Head of caudate nucleus (tissue), 42 donors: ENCODE measurements around the gene DNAH11.
A peak's percentile ranks its signal among the peaks of the same experiment; 100 is the strongest.

Source experiments
- DNase-seq, 42 donors: peaks; one replicate each; pipeline versions ENCODE4 v3.0.0 to v3.0.0-alpha.2; 2020 to 2021; ENCODE audit warnings: mixed read lengths in 7 of 42
- intact Hi-C: fragments of 100-400 bp; cut with DNase I; formaldehyde crosslinking; loops from one replicate; pipeline ENCODE4 v1.15.0; 2022

Gene DNAH11

DNA sequence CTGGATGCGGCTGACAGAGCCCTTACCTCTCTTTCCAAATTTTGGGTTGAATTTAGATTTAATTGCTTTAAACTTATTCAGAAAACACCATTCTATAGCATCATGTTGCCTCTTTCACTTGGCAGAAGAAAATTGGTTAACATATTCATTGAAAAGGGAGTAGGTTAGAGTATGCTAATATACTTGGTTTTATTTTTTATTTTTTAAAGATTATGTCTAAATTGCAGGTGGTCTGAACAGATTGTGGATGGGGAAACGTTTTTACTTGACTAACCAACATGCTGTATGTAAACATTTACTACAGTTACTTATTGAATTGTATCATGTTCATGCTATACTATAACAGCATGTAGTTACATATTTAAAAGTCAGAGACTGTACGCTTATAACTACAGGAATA is 65.6 kb downstream of the DNAH11 start:
- intact Hi-C loops = no loop called here
- DNase-seq = no peak

DNA sequence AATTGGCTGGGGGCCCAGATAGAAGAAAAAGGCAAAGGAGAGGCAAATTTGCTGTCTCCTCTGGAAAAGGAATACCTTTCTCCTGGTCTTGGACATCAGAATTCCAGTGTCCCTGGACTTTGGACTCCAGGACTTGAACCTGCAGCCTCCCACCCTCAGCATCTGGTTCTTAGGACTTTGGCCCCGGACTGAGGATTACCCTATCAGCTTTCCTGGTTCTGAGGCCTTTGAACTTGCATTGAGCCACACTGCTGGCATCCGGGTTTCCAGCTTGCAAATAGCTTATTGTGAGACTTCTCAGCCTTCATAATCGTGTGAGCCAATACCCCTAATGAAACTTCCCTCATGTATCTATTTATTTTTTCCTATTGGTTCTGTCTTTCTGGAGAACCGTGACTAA is 68.3 kb downstream of the DNAH11 start:
- intact Hi-C loops = no loop called here
- DNase-seq = no peak

DNA sequence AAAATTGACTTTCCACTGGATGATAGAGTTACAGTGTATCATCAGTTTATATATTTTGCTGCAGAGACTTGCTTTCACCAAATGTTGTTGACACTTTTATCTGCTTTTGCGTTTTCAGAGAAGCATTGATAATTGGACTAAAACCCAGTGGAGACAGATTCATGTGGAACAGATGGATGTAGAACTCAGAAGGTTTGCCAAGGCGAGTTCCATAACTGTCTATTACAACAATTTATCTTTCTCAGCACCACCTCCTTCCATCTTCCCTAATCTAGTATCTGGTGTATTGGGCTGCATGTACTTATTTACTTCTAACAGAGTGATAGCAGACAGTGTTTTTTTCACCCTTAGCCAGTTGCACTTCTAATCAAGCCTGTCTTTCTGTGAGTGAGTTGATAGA is 73.3 kb downstream of the DNAH11 start:
- intact Hi-C loops = no loop called here
- no peak for DNase-seq

GRCh38 chr7:21616796-21617436 is 74.1 kb downstream of the DNAH11 start:
- intact Hi-C loops = no loop called here

GRCh38 chr7:21617513-21617912 is 74.7 kb downstream of the DNAH11 start:
- DNase-seq = no peak
- intact Hi-C loops = no loop called here

More at GRCh38 chr7:21616796-21617436, 74.1 kb downstream of the DNAH11 start:
- DNase-seq = no peak

DNA sequence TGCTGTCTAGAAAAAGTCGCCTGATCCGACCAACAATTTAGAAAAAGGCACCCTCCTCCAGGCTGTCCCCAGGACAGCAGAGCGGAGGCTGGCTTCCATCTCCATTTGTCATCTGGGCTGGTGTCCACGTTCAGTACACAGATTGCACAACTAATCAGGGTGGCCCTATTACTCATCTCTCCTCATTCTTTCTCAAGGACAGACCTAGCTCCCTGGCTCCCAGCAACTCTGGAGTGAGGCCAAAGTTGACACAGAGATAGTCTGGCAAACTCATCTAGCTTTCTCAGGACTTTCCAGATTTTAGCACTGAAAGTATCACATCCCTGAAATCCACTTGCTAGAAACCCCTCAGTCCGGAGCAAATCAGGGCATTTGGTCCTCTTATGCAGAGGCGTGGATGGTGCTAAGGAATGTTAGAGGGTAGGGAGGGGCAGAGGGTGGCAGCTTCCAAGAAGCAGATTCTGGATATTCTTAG is 75.1 kb downstream of the DNAH11 start:
- intact Hi-C loops = no loop called here
- DNase-seq = peak in 4 of 42 donors; percentile 7 to 37 (median 20)

GRCh38 chr7:21618706-21619105 is 75.9 kb downstream of the DNAH11 start:
- DNase-seq = no peak
- intact Hi-C loops = no loop called here

DNA sequence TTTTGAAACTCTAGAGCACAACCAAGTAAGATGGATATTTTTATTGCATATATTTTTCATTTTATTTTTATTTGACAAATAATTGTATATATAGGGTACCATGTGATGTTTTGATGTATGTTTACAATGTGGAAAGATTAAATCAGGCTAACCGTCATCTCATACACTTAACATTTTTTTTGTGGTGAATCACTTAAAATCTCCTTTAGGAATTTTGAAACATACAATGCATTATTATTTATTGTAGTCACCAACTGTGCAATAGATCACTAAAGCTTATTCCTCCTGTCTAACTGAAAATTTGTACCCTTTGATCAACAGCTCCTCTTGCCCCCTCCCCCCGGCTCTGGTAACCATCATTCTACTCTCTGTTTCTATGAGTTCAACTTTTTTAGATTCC is 77.2 kb downstream of the DNAH11 start:
- intact Hi-C loops = no loop called here
- DNase-seq = no peak

- no peak for DNase-seq
- intact Hi-C loops = no loop called here
Measured at GRCh38 chr7:21624320-21624719, 81.5 kb downstream of the DNAH11 start.

- intact Hi-C loops = no loop called here
- DNase-seq = no peak
Measured at GRCh38 chr7:21636694-21637093, 93.9 kb downstream of the DNAH11 start.

GRCh38 chr7:21639206-21639868 is 96.5 kb downstream of the DNAH11 start:
- intact Hi-C loops = no loop called here
- DNase-seq = no peak

- intact Hi-C loops = no loop called here
Measured at GRCh38 chr7:21640105-21640504, 97.3 kb downstream of the DNAH11 start.

GRCh38 chr7:21641546-21641945 is 98.7 kb downstream of the DNAH11 start:
- intact Hi-C loops = no loop called here
- no peak for DNase-seq

More at GRCh38 chr7:21640105-21640504, 97.3 kb downstream of the DNAH11 start:
- no peak for DNase-seq

GRCh38 chr7:21642422-21642821 is 99.6 kb downstream of the DNAH11 start:
- no peak for DNase-seq
- intact Hi-C loops = no loop called here

- intact Hi-C loops = no loop called here
- no peak for DNase-seq
Measured at GRCh38 chr7:21651697-21652096, 108.9 kb downstream of the DNAH11 start.

DNA sequence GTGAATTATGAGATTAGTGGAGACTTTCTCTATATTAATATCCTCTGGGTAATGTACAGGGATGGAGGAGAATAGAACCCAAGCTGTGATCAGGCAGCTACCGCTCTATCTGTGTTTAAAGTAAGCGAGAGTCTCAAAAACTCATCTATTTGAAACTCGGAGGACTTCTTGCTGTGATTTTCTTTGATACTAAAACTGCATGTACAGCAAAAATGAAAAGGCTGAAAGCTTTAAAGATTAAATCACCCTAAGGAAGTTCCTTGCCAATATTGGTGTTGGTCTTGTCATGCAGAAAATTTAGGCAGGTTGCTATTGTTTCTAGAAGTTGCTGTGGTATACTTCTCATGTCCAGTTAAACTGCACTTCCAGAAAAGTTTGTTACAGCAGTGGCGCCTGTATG is 110.8 kb downstream of the DNAH11 start:
- no peak for DNase-seq
- intact Hi-C loops = no loop called here

DNA sequence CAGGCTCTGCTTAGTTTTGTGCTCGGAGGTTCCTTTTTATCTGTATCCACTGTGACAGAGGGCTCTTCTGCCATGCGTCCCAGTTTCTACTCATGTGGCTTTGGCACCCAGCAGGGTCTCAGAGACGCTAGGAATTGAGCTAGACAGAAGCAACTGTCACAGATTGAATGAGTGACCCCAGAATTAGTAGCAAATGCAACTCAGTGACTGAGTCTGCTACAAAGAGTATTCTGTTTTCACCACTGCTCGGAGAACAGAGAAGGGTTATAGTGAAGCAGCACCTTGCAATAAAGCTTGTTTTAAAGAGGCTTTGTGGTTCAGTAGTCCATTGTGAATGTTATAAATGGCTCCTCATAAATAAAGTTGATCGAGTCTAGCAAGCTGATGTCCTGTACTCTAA is 113.2 kb downstream of the DNAH11 start:
- no peak for DNase-seq
- intact Hi-C loops = no loop called here

GRCh38 chr7:21656796-21657195 is 114.0 kb downstream of the DNAH11 start:
- DNase-seq = no peak
- intact Hi-C loops = no loop called here

DNA sequence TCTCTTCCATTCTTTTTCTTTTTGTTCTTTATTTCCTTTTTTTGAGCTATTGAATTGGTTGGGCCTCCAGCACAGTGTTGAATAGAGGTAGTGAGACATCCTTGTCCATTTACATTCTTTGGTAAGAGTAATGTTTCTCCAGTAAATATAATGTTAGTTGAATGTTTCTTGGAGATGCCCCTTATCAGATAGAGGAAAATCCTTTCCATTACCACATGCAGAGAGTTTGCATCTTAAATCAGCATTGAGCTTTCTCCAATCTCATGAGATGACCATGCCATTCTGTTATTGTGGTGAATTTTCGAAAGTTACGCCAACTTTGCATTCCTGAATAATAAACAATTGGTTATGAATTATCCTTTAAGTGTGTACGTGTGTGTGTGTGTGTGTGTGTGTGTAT is 127.7 kb downstream of the DNAH11 start:
- intact Hi-C loops = no loop called here
- no peak for DNase-seq

DNA sequence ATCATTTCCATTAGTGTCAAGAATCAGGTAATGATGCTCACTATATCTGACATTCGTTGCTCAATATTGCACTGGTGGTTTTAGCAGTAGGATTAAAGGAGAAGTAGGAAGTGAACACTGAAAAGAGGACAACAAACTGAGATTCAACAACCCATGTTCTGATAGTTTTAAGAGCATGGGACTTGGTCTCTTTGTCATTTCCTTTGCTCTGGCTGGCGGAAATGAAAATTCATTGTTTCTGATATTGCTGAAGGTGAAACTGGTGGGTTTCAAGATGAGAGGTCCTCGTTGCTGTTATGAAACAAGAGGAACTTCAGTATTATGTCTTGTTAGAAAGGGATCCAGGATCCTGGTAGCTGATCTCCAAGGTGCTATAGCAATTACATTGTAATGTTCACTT is 129.0 kb downstream of the DNAH11 start:
- intact Hi-C loops = no loop called here

GRCh38 chr7:21675255-21675654 is 132.4 kb downstream of the DNAH11 start:
- intact Hi-C loops = no loop called here
- no peak for DNase-seq

More for the DNA sequence above, 129.0 kb downstream of the DNAH11 start:
- no peak for DNase-seq
